ENCODE measurements around the gene SMARCD3. TPM values are rescaled to one million over a fixed set of nuclear protein-coding genes. Genes with fewer than 3 reads are reported as not detected.

The SMARCD3 gene
- total and polyA plus RNA-seq, 8 donors = 11.6 to 105 (median 30.3) TPM

DNA sequence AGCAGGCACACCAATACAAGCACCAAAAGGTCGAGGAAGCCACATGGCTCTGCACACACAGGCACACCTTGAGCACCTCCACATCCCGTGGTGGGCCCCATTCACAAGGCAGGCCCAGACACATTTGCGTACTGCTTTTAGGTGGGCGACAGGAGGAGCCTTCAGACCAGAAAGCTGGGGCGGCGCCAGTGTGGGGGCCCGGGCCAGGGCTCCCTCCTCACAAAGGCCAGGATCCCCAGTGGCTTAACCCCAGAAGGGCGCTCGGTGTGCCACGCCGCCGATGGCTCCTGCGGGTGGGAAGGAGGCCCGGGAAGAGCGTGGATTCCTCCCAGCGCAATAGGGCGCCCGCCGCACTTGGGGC lies 2.8 kb upstream of the SMARCD3 start:
- intact Hi-C loops (cut with DNase I; ENCODE audit: low total_unique reads) = no loop called here
- Histone ChIP-seq H3K4me1 (peaks cover 56 to 65% (median 60%) of the 10 kb centered on the region in 4 donors), H3K27ac (peak overlapping the region; percentile 77 to 93 (median 86)), H3K36me3 (no peaks in the 10 kb centered on the region), H3K4me3 (peak overlapping the region; percentile 50 to 66 (median 60)), H3K27me3 (peaks cover 0 to 44% (median 7%) of the 10 kb centered on the region in 3 donors), H3K9me3 (no peaks in the 10 kb centered on the region)
- 2 to 20% (median 5%) methylated on average over 1 to 19 of the region's 19 CpGs for WGBS, 5 donors
- peak in 1 of 2 donors; percentile 72 for DNase-seq
- TF ChIP-seq, protein P1, sequence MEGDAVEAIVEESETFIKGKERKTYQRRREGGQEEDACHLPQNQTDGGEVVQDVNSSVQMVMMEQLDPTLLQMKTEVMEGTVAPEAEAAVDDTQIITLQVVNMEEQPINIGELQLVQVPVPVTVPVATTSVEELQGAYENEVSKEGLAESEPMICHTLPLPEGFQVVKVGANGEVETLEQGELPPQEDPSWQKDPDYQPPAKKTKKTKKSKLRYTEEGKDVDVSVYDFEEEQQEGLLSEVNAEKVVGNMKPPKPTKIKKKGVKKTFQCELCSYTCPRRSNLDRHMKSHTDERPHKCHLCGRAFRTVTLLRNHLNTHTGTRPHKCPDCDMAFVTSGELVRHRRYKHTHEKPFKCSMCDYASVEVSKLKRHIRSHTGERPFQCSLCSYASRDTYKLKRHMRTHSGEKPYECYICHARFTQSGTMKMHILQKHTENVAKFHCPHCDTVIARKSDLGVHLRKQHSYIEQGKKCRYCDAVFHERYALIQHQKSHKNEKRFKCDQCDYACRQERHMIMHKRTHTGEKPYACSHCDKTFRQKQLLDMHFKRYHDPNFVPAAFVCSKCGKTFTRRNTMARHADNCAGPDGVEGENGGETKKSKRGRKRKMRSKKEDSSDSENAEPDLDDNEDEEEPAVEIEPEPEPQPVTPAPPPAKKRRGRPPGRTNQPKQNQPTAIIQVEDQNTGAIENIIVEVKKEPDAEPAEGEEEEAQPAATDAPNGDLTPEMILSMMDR (IDR thresholded peaks at IDR 0.05) = no peak
- TF ChIP-seq POLR2AphosphoS5 (IDR thresholded peaks at IDR 0.05) (no peak), POLR2A (IDR thresholded peaks at IDR 0.05) (no peak), EP300 (IDR thresholded peaks at IDR 0.05) (no peak)

DNA sequence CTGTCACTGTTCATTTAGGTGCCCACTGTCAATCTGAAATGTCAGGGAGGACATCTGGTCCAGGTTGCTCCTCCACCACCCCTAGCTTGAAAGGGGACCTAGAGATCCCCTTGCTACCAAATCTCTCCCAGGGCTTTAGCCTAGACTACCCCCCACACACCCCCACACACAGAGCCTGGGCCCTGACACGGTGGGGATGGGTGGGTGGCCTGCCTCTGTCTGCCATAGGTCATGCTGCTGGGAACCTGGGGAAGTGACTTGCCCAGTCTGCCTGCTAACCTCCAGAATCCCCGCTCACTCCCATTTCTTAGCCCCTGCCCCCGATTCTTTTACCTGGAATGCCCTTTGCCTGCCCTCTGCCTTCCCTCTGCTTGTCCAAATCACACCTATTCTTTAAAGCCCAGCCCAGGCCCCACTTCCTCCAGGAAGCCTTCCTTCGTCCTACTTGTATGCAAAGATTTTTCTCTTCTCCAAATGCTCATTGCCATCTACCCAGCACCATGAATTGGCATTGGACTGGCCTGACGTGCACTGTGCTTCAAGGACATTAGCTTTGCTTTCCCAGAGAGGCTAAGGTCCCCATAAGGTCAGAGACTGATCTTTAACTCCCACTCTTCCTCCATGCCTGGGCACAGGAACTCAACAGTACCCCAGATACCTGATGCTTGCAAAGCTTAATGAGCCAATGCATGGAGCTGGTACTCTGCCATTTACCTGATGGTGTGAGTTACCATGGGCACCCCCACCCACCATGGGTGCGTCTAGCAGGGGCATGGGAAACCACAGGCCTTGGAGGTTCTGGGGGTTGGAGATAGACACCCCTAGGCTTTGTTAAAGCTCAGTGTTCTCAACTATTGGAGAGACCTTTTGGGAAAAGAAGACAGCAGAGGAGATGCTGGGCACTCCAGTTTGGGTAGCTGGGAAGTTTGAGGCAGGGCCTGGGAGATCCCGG lies 2.0 kb upstream of the SMARCD3 start:
- 53 to 57% (median 55%) methylated on average over 7 of the region's 7 CpGs for WGBS, 5 donors
- Histone ChIP-seq H3K4me3 (peak overlapping the region; percentile 50 to 66 (median 60)), H3K9me3 (no peaks in the 10 kb centered on the region), H3K36me3 (no peaks in the 10 kb centered on the region), H3K27ac (peak overlapping the region; percentile 88 to 94 (median 92)), H3K27me3 (peaks cover 0 to 52% (median 13%) of the 10 kb centered on the region in 3 donors), H3K4me1 (peaks cover 60 to 73% (median 69%) of the 10 kb centered on the region in 4 donors)
- TF ChIP-seq, protein P1 (IDR thresholded peaks at IDR 0.05) = peak in 1 of 7 experiments; percentile 8
- TF ChIP-seq EP300 (IDR thresholded peaks at IDR 0.05) (no peak), POLR2AphosphoS5 (IDR thresholded peaks at IDR 0.05) (no peak), POLR2A (IDR thresholded peaks at IDR 0.05) (no peak)
- DNase-seq = no peak
- intact Hi-C loops (cut with DNase I; ENCODE audit: low total_unique reads) = no loop called here

DNA sequence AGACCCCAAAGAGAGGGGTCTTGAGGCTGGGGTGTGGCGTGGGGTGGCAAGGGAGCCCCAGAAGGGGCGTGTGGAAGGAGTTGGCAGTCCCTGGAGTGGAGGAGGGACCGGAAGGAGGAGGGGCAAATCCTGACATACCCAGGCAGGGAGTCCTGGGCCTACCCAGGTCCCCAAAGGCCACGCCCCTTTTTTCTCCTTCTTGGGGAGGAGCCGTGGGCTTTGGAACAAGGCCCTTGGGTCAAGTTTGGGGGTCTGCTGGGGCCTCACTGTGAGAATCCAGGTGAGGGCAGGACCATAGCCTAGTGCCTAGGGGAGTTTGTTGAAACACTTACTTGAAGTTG lies 1.2 kb upstream of the SMARCD3 start:
- WGBS, 5 donors = 5 to 20% (median 13%) methylated on average over 5 of the region's 5 CpGs
- Histone ChIP-seq H3K27me3 (peaks cover 0 to 60% (median 21%) of the 10 kb centered on the region in 3 donors), H3K9me3 (no peaks in the 10 kb centered on the region), H3K4me1 (peaks cover 68 to 81% (median 76%) of the 10 kb centered on the region in 4 donors), H3K27ac (peak overlapping the region; percentile 88 to 94 (median 92)), H3K36me3 (no peaks in the 10 kb centered on the region), H3K4me3 (peak overlapping the region; percentile 60 to 69 (median 66))
- TF ChIP-seq POLR2A (IDR thresholded peaks at IDR 0.05) (no peak), EP300 (IDR thresholded peaks at IDR 0.05) (no peak), POLR2AphosphoS5 (IDR thresholded peaks at IDR 0.05) (no peak)
- TF ChIP-seq, protein P1 (IDR thresholded peaks at IDR 0.05) = no peak
- DNase-seq = peak; percentile 72 to 86
- intact Hi-C loops (cut with DNase I; ENCODE audit: low total_unique reads) = loop anchor here (10.0 kb wide), 1 partner anchor 55 kb away; no protein-coding TSS in a partner anchor

DNA sequence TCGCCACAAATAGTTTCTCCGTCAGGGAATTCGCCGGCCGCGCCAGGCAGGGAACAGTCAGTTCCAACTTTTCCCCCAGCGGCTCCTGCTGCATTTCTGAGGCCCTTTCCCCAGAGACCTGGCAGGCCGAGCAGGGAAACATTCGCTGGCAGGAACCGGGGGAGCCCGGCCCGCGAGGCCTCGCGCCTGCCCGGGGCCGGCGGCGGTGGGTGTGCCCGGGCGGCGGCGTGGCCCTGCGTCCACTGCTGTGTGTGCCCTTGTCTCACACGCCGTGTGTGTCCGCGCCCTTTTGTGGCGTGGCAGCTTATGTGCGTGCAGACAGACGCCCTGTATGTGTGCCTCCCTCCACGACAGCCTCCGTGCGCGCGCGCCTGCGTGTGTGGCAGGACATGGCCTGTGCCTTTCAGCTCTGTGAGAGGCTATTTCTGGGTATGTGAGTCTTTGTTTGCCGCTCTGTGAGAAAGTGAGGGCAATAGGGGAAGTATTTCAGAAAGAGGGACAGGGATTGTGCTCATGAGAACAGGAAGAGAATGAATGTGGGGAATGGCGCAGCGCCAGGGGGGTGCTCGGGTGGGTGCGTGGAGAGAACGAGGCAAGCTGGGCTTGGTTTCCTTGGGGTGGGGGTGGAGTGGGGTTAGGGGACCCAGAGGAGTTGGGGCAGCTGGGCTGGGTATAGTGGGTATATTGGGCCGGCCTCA lies 689 bp upstream of the SMARCD3 start:
- peak overlapping the region; percentile 88 to 94 (median 92) for H3K27ac ChIP-seq
- TF ChIP-seq POLR2AphosphoS5 (IDR thresholded peaks at IDR 0.05) = peak; percentile 11 to 60 (median 22)
- TF ChIP-seq, protein P1 (IDR thresholded peaks at IDR 0.05) = no peak
- TF ChIP-seq EP300 (IDR thresholded peaks at IDR 0.05) = no peak
- no peak for TF ChIP-seq POLR2A (IDR thresholded peaks at IDR 0.05)
- H3K27me3 ChIP-seq = peaks cover 0 to 61% (median 21%) of the 10 kb centered on the region in 3 donors
- no peaks in the 10 kb centered on the region for H3K9me3 ChIP-seq
- peaks cover 73 to 86% (median 81%) of the 10 kb centered on the region in 4 donors for H3K4me1 ChIP-seq
- H3K4me3 ChIP-seq = peak overlapping the region; percentile 60 to 69 (median 66)
- intact Hi-C loops (cut with DNase I; ENCODE audit: low total_unique reads) = loop anchor here (10.0 kb wide), 1 partner anchor 56 kb away; no protein-coding TSS in a partner anchor
- peak; percentile 66 to 87 for DNase-seq
- no peaks in the 10 kb centered on the region for H3K36me3 ChIP-seq
- 1 to 5% (median 4%) methylated on average over 16 to 45 of the region's 45 CpGs for WGBS, 5 donors
